BE2C (cell line): ENCODE data around the gene SSU72.

Source experiments
- DNase-seq: peaks from one replicate; pipeline ENCODE4 v3.0.0-alpha.2; 2020
- H3K27me3 ChIP-seq: fragments of 250-450 bp; sonication (Bioruptor Pico); 2 replicates; pipeline ENCODE4 v1.5.1; 2020; ENCODE audit warnings: mild to moderate bottlenecking
- H3K36me3 ChIP-seq: fragments of 250-450 bp; sonication (Bioruptor Pico); 2 replicates; pipeline ENCODE4 v1.5.1; 2020; ENCODE audit warnings: mild to moderate bottlenecking
- H3K4me1 ChIP-seq: fragments of 250-450 bp; sonication (Bioruptor Pico); 2 replicates; pipeline ENCODE4 v1.5.1; 2020
- H3K4me3 ChIP-seq: 2 replicates; pipeline ENCODE4 v1.5.1; 2011; ENCODE audit warnings: low read depth, low read length
- H3K9me3 ChIP-seq: fragments of 250-450 bp; sonication (Bioruptor Pico); 2 replicates; pipeline ENCODE4 v1.5.1; 2020
- TF ChIP-seq, protein P1 (sequence below): IDR thresholded peaks from 2 replicates; pipeline ENCODE4 v1.5.1; 2012; ENCODE audit warnings: mild to moderate bottlenecking, low read depth, low read length

Gene SSU72

DNA sequence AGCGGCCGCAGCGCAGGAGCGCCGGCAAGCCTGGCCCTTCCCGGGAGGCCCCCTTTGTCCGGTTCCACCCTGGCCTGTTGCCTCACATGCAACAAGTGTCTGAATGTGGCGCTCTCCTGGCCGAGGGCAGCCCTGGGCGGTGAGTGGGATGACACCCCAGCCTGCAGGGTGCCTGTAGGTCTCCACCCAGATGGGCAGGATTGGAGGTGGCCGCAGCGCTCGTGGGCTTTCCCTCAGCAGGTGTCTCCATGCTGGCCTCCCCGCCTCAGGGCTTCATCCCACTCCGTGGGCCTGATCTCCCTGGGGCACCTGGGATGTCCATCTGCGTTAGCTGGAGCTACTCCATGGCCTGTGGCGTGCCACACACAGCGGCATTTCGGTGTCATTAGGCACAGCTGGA lies 42.2 kb upstream of the SSU72 start:
- Histone ChIP-seq H3K9me3 (no peaks in the 10 kb centered on the region), H3K4me3 (peak overlapping the region; percentile 74), H3K4me1 (no peaks in the 10 kb centered on the region), H3K36me3 (no peaks in the 10 kb centered on the region), H3K27me3 (no peaks in the 10 kb centered on the region)
- TF ChIP-seq, protein P1, sequence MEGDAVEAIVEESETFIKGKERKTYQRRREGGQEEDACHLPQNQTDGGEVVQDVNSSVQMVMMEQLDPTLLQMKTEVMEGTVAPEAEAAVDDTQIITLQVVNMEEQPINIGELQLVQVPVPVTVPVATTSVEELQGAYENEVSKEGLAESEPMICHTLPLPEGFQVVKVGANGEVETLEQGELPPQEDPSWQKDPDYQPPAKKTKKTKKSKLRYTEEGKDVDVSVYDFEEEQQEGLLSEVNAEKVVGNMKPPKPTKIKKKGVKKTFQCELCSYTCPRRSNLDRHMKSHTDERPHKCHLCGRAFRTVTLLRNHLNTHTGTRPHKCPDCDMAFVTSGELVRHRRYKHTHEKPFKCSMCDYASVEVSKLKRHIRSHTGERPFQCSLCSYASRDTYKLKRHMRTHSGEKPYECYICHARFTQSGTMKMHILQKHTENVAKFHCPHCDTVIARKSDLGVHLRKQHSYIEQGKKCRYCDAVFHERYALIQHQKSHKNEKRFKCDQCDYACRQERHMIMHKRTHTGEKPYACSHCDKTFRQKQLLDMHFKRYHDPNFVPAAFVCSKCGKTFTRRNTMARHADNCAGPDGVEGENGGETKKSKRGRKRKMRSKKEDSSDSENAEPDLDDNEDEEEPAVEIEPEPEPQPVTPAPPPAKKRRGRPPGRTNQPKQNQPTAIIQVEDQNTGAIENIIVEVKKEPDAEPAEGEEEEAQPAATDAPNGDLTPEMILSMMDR = no peak
- DNase-seq = peak; percentile 11

DNA sequence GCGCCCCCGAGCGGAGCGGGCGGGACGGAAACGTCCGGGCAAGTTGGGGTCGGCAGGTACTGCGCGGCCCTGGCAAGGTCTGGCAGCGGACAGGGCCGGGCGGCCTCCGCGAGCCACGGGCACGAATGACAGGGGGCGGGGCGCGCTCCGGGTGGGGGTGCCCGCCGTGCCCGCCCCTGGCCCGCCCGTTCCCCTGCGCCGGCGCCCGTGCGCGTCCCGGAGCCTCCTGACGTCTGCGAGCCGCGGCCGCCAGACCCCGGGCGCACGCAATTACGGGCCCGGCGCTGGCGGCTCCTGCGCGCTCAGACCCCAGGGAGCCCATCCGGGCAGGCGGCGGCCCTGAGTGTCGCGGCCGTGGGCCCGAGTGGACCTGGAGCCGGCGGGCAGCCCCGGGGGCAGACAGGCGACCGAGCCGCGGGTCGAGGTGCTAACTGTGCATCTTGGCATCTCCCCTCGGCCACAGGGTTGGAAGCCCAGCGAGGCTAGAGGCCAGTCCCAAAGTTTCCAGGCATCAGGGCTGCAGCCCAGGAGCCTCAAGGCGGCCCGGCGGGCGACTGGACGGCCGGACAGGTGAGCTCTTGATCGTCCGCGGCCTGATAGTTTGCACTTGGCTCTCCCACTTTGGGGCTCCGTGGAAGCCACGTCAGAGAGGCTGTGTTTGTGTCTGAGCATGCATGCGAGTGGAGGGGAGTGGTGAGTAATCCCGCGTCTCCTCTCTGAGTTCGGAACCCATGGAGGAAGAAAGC lies 41.6 kb upstream of the SSU72 start:
- DNase-seq = peak; percentile 48
- Histone ChIP-seq H3K27me3 (no peaks in the 10 kb centered on the region), H3K4me3 (peak overlapping the region; percentile 74), H3K9me3 (no peaks in the 10 kb centered on the region), H3K36me3 (no peaks in the 10 kb centered on the region), H3K4me1 (no peaks in the 10 kb centered on the region)
- TF ChIP-seq, protein P1 = no peak

DNA sequence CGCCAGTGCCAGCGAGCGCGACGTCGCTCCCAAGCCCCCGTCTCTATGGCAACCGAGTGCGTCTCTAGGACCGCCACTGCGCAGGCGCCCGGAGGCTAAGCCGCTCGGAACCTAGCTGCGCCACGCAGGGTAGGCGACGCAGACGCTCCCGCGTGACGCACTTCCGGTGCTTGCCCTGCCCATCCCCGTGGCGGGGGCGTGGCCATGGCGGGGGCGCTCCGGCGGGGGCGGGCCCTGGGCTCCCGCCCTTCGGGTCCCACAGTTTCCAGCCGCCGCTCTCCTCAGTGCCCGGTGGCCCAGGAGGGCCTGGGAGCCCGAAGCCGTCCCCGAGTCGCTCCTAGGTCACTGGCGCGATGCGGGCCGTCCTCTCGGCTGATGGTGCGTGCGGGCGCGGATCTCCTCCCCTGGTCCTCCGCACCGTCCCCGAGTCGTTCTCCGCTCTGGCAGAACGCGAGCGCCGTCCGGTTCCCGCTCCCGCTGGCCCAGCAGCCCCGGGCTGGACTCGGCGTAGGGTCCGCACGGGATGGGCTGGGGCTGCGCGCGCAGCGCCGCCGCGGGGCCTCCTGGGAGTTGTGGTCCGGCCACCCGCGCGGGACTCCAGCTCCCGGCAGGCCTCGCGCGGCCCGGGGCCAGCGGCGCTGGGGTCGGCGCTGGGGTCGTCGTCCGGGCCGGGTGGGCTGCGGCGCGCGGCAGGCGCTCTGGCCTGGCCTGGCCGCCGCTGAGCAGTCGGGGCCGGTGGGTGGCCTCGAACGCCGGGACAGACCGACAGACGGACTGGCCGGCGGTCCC lies 40.8 kb upstream of the SSU72 start, which contains the start of gene MIB2:
MIB2 (plus strand) TSS at position 245 of the 789 bp plus-strand sequence. CDS start 7,953 bp downstream, outside the sequence.
- TF ChIP-seq, protein P1 = no peak
- peak within 1 kb of the TSS; percentile 74 for H3K4me3 ChIP-seq
- no peaks in the 10 kb centered on the region for H3K4me1 ChIP-seq
- no peaks in the 10 kb centered on the region for H3K36me3 ChIP-seq
- no peaks in the 10 kb centered on the region for H3K27me3 ChIP-seq
- no peaks in the 10 kb centered on the region for H3K9me3 ChIP-seq
- DNase-seq = peak; percentile 99

DNA sequence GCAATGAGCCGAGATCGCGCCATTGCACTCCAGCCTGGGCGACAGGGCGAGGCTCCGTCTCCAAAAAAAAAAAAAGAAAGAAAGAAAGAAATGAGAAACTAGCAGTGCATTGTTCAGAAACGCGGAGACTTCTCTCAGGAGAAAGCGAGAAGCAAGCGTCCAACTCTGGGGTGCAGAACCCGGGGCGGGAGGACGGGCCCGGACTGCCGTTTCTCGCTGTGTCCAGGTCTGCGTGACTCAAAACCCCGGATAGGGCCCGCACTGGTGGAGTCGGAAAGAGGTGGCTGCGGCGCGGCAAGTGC lies 40.2 kb upstream of the SSU72 start:
- DNase-seq = no peak
- Histone ChIP-seq H3K4me1 (peaks cover 4% of the 10 kb centered on the region; the same call in 1 of the 2 replicates), H3K27me3 (no peaks in the 10 kb centered on the region), H3K36me3 (no peaks in the 10 kb centered on the region), H3K4me3 (peak overlapping the region; percentile 74), H3K9me3 (no peaks in the 10 kb centered on the region)
- TF ChIP-seq, protein P1 = no peak

DNA sequence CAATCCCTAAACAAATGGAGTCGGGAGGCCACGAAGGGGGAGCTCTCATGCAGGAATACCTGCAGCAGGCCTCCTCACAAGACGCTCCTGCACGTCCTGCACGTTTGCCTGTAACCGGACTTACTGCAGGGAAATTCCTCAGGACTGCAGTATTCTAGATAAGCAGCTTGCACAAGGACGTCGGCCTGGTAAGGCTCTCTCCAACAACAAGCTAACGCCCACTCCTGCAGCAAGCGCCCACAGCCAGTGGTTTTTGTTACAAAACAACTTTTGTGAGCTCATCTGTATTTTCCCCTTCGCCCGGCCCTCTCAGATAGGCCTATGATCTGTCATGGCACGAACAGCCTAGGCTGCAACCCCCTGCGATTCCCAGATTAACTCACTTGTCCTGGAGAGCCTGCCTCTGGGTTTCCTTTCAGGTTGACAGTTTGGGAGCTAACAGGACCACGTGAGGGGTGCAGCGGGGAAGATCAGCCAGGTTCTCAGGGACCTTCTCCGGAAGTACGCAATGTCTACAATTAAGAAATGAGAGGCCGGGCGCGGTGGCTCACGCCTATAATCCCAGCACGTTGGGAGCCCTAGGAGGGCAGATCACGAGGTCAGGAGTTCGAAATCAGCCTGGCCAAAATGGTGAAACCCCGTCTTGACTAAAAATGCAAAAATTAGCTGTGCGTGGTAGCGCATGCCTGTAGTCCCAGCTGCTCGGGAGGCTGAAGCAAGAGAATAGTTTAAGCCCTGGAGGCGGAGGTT lies 39.7 kb upstream of the SSU72 start:
- no peaks in the 10 kb centered on the region for H3K27me3 ChIP-seq
- peak overlapping the region; percentile 74 for H3K4me3 ChIP-seq
- TF ChIP-seq, protein P1 = no peak
- H3K36me3 ChIP-seq = no peaks in the 10 kb centered on the region
- H3K4me1 ChIP-seq = peaks cover 5% of the 10 kb centered on the region; the same call in 1 of the 2 replicates
- DNase-seq = peak; percentile 9
- no peaks in the 10 kb centered on the region for H3K9me3 ChIP-seq
